Ovary (tissue), 3 donors: ENCODE results near the gene RXRG.
A peak's percentile ranks its signal among the peaks of the same experiment; 100 is the strongest.

Source experiments
- CTCF ChIP-seq, 3 donors: fragments of 450-650 bp in 2 of 3; fragments of 200-600 bp in 1 of 3; IDR thresholded peaks; one replicate each; pipeline versions ENCODE4 v1.5.1 to v1.8.0; 2016 to 2022; ENCODE audit warnings: antibody characterized with exemption in 3 of 3, mild to moderate bottlenecking in 1 of 3
- EP300 ChIP-seq: sonication (generic); formaldehyde crosslinking; IDR thresholded peaks from one replicate; pipeline ENCODE4 v1.6.1; 2017; ENCODE audit warnings: antibody characterized with exemption
- POLR2A ChIP-seq: fragments of 450-650 bp; IDR thresholded peaks from one replicate; pipeline ENCODE4 v1.6.1; 2017; ENCODE audit warnings: antibody characterized with exemption, mild to moderate bottlenecking, moderate library complexity
- donor health status: DM: no; HTN: no; CAD: no.

GRCh38 chr1:165367375-165367993 lies 77.4 kb downstream of the RXRG start:
- peak; percentile 52 to 71 (median 67) for TF ChIP-seq CTCF (IDR thresholded peaks at IDR 0.05)
- TF ChIP-seq POLR2A, result no peak
- no peak for TF ChIP-seq EP300
